T-helper 22 cell (primary cell): ENCODE data around the gene WDR64.

Experiments
- DNase-seq: peaks from one replicate; pipeline ENCODE4 v3.0.0-alpha.2; 2020; ENCODE audit warnings: low read depth

Gene WDR64

GRCh38 chr1:241652012-241652411 is at the start of gene WDR64:
Gene WDR64, plus strand, starts transcription at chr1:241652281. Its CDS starts 204 bp downstream, at chr1:241652485.
- no peak for DNase-seq

GRCh38 chr1:241603731-241604245 is 48.3 kb upstream of the WDR64 start:
- no peak for DNase-seq

GRCh38 chr1:241605146-241605805 is 46.8 kb upstream of the WDR64 start:
- no peak for DNase-seq

- DNase-seq, result no peak
These were observed 45.5 kb upstream of the WDR64 start for GRCh38 chr1:241606544-241606943.

- no peak for DNase-seq
These were observed 44.6 kb upstream of the WDR64 start for GRCh38 chr1:241607497-241607896.

GRCh38 chr1:241608379-241609033 is 43.6 kb upstream of the WDR64 start:
- DNase-seq, result no peak

GRCh38 chr1:241610056-241610815 is 41.8 kb upstream of the WDR64 start:
- DNase-seq, result no peak

GRCh38 chr1:241611063-241611462 is 41.0 kb upstream of the WDR64 start:
- DNase-seq, result no peak

GRCh38 chr1:241611736-241612135 is 40.3 kb upstream of the WDR64 start:
- DNase-seq, result no peak

- DNase-seq, result no peak
These were observed 39.3 kb upstream of the WDR64 start for GRCh38 chr1:241612533-241613477.

GRCh38 chr1:241614144-241614543 is 37.9 kb upstream of the WDR64 start:
- no peak for DNase-seq

- DNase-seq, result no peak
These were observed 37.5 kb upstream of the WDR64 start for GRCh38 chr1:241614572-241614971.

GRCh38 chr1:241615043-241615974 is 36.8 kb upstream of the WDR64 start:
- DNase-seq, result no peak

GRCh38 chr1:241617426-241617825 is 34.7 kb upstream of the WDR64 start:
- DNase-seq, result no peak

GRCh38 chr1:241622669-241623068 is 29.4 kb upstream of the WDR64 start:
- DNase-seq, result no peak

- DNase-seq, result no peak
These were observed 27.1 kb upstream of the WDR64 start for GRCh38 chr1:241624935-241625334.

GRCh38 chr1:241627453-241628259 is 24.4 kb upstream of the WDR64 start:
- no peak for DNase-seq

- DNase-seq, result no peak
These were observed 22.1 kb upstream of the WDR64 start for GRCh38 chr1:241630005-241630404.

- DNase-seq, result no peak
These were observed 21.6 kb upstream of the WDR64 start for GRCh38 chr1:241630476-241630875.

GRCh38 chr1:241630899-241631298 is 21.2 kb upstream of the WDR64 start:
- no peak for DNase-seq
